WERI-Rb-1 (cell line): ENCODE results near the gene ZNF672.
"Not testable (repeated sequence)": the region's sequence is repeated elsewhere in the genome, so short reads cannot be mapped to it uniquely, and the experiment has no call there.

Source experiments
- DNase-seq: peaks from one replicate; pipeline ENCODE4 v3.0.0-alpha.2; 2020
- H3K27ac ChIP-seq: fragments of 250-450 bp; sonication (Bioruptor Pico); 2 replicates; pipeline ENCODE4 v1.5.1; 2020; ENCODE audit warnings: mild to moderate bottlenecking, moderate library complexity
- H3K27me3 ChIP-seq: fragments of 250-450 bp; sonication (Bioruptor Pico); 2 replicates; pipeline ENCODE4 v1.5.1; 2021; ENCODE audit warnings: mild to moderate bottlenecking, low read depth, moderate library complexity; ENCODE audit not compliant: insufficient read depth, severe bottlenecking
- H3K36me3 ChIP-seq: fragments of 250-450 bp; sonication (Bioruptor Pico); 2 replicates; pipeline ENCODE4 v1.5.1; 2020; ENCODE audit warnings: mild to moderate bottlenecking, moderate library complexity
- H3K4me3 ChIP-seq: 2 replicates; pipeline ENCODE4 v1.5.1; 2011; ENCODE audit warnings: low read depth, mild to moderate bottlenecking, control low read depth, low read length
- H3K9me3 ChIP-seq: fragments of 250-450 bp; sonication (Bioruptor Pico); 2 replicates; pipeline ENCODE4 v1.5.1; 2021; ENCODE audit warnings: mild to moderate bottlenecking, moderate library complexity; ENCODE audit not compliant: severe bottlenecking
- TF ChIP-seq, protein P1 (sequence below): IDR thresholded peaks from 2 replicates; pipeline ENCODE4 v1.5.1; 2011; ENCODE audit warnings: low read depth, mild to moderate bottlenecking, control low read depth, inconsistent platforms, low read length

Gene ZNF672

DNA sequence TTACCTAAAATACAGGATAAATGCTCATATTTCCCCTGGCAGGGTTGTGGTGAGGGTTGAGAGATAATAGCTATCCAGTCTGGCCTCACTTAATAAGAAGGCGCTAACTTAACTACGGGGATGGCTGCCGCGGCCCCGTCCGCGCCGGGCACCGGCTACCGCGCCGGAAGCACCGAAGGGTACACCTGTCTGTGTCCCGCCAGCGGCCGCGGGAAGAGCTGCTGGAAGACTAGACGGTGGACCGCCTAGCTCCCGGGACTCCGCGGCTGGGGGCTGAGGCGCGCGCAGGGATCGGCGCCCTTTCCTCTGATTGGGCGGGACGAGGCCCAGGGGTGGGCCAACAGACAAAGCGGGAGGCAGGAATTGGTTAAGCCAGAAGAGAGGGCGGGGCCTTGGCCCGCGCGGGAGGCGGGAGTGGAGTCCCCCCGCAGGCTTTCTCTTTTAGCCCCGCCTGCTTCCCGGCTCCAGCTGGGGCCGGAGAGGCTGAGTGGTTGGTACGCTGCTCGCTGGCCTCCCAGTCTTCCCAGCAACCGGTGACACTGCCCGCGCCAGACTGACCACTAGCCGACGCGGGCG lies at the start of gene ZNF672:
ZNF672 (plus strand) TSS at position 444 of the 576 bp plus-strand sequence. CDS start 9,051 bp downstream, outside the sequence.
- Histone ChIP-seq H3K4me3 (peak within 1 kb of the TSS; percentile 92), H3K9me3 (no peaks in the 10 kb centered on the region), H3K36me3 (peaks cover 21% of the 10 kb centered on the region), H3K27ac (peak within 1 kb of the TSS; percentile 98), H3K27me3 (no peaks in the 10 kb centered on the region)
- peak; percentile 100 for DNase-seq
- TF ChIP-seq, protein P1, sequence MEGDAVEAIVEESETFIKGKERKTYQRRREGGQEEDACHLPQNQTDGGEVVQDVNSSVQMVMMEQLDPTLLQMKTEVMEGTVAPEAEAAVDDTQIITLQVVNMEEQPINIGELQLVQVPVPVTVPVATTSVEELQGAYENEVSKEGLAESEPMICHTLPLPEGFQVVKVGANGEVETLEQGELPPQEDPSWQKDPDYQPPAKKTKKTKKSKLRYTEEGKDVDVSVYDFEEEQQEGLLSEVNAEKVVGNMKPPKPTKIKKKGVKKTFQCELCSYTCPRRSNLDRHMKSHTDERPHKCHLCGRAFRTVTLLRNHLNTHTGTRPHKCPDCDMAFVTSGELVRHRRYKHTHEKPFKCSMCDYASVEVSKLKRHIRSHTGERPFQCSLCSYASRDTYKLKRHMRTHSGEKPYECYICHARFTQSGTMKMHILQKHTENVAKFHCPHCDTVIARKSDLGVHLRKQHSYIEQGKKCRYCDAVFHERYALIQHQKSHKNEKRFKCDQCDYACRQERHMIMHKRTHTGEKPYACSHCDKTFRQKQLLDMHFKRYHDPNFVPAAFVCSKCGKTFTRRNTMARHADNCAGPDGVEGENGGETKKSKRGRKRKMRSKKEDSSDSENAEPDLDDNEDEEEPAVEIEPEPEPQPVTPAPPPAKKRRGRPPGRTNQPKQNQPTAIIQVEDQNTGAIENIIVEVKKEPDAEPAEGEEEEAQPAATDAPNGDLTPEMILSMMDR, result no peak

DNA sequence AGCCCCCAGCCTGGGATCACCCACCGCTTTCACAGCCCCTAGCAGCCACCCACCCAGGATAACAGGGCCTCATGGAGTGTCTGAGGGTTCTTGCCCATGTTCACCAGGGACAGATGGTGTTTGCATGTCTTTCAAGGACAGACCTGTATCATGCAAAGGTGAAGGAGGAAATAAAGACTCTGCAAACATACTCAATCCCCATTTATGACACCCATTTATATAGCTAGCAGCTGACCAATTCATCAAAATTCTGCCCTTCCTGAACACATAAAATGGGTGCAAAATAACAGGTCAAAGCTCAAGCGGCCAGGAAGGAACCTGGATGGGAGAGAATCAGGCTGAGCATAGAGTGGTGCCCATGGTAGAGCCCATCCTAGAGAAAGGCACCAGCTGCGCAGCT lies 49.7 kb upstream of the ZNF672 start:
- TF ChIP-seq, protein P1, result no peak
- no peak overlapping the region for H3K27ac ChIP-seq
- no peaks in the 10 kb centered on the region for H3K36me3 ChIP-seq
- peaks cover 95% of the 10 kb centered on the region for H3K27me3 ChIP-seq
- peaks cover 9% of the 10 kb centered on the region for H3K9me3 ChIP-seq
- no peak overlapping the region for H3K4me3 ChIP-seq
- DNase-seq, result no peak

DNA sequence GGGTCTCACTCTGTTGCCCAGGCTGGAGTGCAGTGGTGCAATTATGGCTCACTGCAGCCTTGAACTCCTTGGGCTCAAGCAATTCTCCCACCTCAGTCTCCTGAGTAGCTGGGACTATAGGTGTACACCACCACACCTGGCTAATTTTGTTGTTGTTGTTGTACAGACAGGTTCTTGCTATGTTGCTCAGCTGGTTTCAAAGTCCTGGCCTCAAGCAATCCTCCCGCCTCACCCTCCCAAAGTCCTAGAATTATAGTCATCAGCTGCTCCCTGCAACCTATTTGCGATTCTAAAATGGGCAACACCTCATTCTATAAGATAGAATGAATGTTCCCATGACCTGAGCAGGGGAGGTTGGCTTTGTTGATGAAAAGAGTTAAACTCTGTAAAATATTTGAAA lies 48.7 kb upstream of the ZNF672 start:
- not testable (repeated sequence) for H3K4me3 ChIP-seq, DNase-seq, H3K36me3 ChIP-seq, H3K27ac ChIP-seq
- Histone ChIP-seq H3K27me3 (peaks cover 95% of the 10 kb centered on the region), H3K9me3 (peaks cover 15% of the 10 kb centered on the region)

DNA sequence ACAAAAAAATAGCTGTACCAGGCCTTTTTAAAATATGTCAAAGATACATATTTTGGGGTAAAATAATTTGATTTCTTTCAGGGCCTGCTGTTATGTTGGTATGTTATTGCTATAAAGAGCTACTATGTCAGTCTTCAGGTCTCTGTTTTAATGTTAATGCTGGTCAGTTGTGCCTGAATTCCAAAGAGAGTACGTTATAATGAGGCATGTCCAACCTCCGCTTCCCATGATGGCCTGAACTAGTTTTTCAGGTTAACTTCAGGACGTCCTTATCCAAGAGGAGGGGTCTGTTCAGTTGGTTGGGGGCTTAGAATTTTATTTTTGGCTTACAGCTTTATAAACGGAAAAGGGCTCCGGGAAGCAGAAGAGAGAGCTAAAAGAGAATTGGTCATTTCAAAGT lies 47.6 kb upstream of the ZNF672 start:
- H3K4me3 ChIP-seq, result no peak overlapping the region
- no peak for DNase-seq
- no peaks in the 10 kb centered on the region for H3K36me3 ChIP-seq
- TF ChIP-seq, protein P1, result no peak
- peaks cover 94% of the 10 kb centered on the region for H3K27me3 ChIP-seq
- H3K27ac ChIP-seq, result no peak overlapping the region
- peaks cover 22% of the 10 kb centered on the region for H3K9me3 ChIP-seq

DNA sequence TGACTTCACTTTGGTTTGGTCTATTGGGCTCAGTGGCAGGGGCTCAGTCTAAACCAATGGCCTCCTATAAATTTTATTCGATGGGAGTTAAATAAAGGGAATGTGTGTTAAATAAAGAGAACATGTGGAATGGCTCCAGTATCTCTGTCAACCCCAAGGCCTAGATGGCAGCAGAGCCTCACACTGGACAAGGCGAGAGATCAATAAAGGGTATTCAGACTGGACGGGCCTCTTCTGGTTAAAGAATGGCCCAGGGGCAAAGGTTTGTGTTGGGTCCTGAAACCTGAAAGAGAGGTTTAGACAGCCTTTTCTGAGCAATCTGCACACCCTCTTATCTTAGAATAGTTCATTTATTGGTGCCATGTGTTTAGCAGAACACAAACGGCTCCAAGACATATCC lies 47.0 kb upstream of the ZNF672 start:
- Histone ChIP-seq H3K36me3 (no peaks in the 10 kb centered on the region), H3K4me3 (no peak overlapping the region), H3K27ac (no peak overlapping the region), H3K27me3 (peaks cover 94% of the 10 kb centered on the region), H3K9me3 (peaks cover 24% of the 10 kb centered on the region)
- TF ChIP-seq, protein P1, result no peak
- DNase-seq, result no peak

DNA sequence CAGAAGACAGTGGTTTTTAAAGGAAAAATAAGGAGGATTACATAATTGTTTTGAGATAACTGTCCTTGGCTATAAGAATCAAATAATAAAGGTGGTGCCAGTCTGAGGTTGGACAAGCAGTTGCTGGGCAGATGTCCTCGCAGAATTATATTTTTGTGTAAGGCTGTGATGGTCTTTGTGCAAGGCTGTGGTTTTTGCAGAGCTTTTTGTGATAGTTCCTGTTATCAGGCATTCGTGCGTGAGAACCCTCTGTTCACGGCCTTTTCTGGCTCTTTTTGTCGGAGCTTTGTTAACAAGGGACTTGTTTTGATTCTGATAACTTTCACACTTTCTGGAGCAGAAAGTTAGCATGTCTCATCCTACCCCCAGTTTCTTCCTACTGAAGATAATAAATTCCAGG lies 45.7 kb upstream of the ZNF672 start:
- DNase-seq, result no peak
- Histone ChIP-seq H3K36me3 (no peaks in the 10 kb centered on the region), H3K4me3 (no peak overlapping the region), H3K27ac (no peak overlapping the region), H3K9me3 (peaks cover 26% of the 10 kb centered on the region), H3K27me3 (peaks cover 94% of the 10 kb centered on the region)
- TF ChIP-seq, protein P1, result no peak
